Heart left ventricle (tissue), 13 donors: ENCODE results near the gene IL3RA.

Source experiments
- POLR2A ChIP-seq, 2 donors: fragments of 450-650 bp; IDR thresholded peaks; one replicate each; pipeline ENCODE4 v1.6.1; 2017; ENCODE audit warnings: antibody characterized with exemption in 2 of 2, mild to moderate bottlenecking in 2 of 2, moderate library complexity in 2 of 2
- TF ChIP-seq, protein P1 (sequence below), 12 donors: fragments of 200-600 bp; sonication (generic) in 4 of 12; IDR thresholded peaks; one replicate each; pipeline versions ENCODE4 v1.5.0 to v1.8.0; 2018 to 2022; ENCODE audit warnings: antibody characterized with exemption in 12 of 12, mild to moderate bottlenecking in 5 of 12
- donor health status: ischemic (EF 13 %, LVEDD 7.1; RV severe dilation, severe dysfunction).
- donor health status: DM: no; HTN: yes; CAD: no.
- donor health status: DM: no; HTN: no; CAD: no.
- donor health status: ischemic (EF 25% LVEDD 6.9; RV normal size, moderate dysfunction).
- donor health status: ischemic (EF 25% LVEDD 5.7; RV mildly dilated, moderate dysfunction).
- donor health status: ischemic (EF 35%, LVEDD 5.7; RV mildly dilated, moderate dysfunction).
- donor health status: nonischemic (EF 11% LVEDD 7.7; RV severe dilation, severe dysfunction).
- donor health status: DM: yes; HTN: yes; CAD: no.
- donor health status: PGD.
- donor health status: ischemic (EF 29% LVEDD 5.4; RV normal size, mild dysfunction).
- donor health status: nonischemic (EF 23%, LVEDD 6.1; RV moderate dilation, normal function).

DNA sequence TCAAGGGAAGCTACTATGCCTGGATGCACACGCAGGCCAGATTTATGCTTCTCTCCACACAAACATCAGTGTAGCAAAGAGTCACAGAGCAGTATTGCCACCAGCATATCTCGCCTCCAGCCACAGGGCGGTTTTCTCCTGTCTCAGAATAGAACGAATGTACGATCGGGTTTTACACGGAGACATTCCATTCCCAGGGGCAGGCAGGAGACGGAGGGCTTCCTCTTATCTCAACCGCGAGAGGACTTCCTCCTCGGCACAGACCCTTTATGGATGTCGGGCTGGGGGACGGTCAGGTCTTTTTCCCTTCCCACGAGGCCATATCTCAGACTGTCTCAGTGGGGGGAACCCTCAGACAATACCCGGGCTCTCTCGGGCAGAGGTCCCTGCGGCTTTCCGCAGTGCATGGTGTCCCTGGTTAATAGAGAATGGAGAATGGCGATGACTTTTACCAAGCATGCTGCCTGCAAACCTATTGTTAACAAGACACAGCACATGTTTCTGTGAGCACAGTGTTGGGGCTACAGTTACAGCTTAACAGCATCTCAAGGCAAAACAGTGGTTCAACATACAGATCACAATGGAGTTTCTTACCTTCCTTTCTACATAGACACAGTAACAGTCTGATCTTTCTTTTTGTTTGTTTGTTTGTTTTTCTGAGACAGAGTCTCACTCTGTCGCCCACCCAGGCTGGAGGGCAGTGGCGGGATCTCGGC lies 43.9 kb upstream of the IL3RA start:
- TF ChIP-seq, protein P1, sequence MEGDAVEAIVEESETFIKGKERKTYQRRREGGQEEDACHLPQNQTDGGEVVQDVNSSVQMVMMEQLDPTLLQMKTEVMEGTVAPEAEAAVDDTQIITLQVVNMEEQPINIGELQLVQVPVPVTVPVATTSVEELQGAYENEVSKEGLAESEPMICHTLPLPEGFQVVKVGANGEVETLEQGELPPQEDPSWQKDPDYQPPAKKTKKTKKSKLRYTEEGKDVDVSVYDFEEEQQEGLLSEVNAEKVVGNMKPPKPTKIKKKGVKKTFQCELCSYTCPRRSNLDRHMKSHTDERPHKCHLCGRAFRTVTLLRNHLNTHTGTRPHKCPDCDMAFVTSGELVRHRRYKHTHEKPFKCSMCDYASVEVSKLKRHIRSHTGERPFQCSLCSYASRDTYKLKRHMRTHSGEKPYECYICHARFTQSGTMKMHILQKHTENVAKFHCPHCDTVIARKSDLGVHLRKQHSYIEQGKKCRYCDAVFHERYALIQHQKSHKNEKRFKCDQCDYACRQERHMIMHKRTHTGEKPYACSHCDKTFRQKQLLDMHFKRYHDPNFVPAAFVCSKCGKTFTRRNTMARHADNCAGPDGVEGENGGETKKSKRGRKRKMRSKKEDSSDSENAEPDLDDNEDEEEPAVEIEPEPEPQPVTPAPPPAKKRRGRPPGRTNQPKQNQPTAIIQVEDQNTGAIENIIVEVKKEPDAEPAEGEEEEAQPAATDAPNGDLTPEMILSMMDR (IDR thresholded peaks at IDR 0.05) = no peak
- TF ChIP-seq POLR2A (IDR thresholded peaks at IDR 0.05) = no peak
